H9 (cell line): ENCODE data around the gene NXF2B. TPM values are rescaled to one million over a fixed set of nuclear protein-coding genes. Genes with fewer than 3 reads are reported as not detected.

Source experiments
- DNase-seq: peaks from one replicate; pipeline ENCODE4 v3.0.0-alpha.2; 2017
- H2AFZ ChIP-seq: one replicate; pipeline ENCODE4 v1.6.1; 2013; ENCODE audit warnings: mild to moderate bottlenecking, low read length, control low read depth, moderate library complexity
- H2AK5ac ChIP-seq: 2 replicates; pipeline ENCODE4 v1.6.1; 2013; ENCODE audit warnings: low read length, control low read depth, mixed read lengths; ENCODE audit not compliant: insufficient read length
- H2BK120ac ChIP-seq: one replicate; pipeline ENCODE4 v1.6.1; 2013; ENCODE audit warnings: low read depth, mild to moderate bottlenecking, low read length, control low read depth, inconsistent platforms; ENCODE audit not compliant: poor library complexity, severe bottlenecking
- H2BK12ac ChIP-seq: 2 replicates; pipeline ENCODE4 v1.6.1; 2013; ENCODE audit warnings: low read length, control low read depth, mixed read lengths, low read depth; ENCODE audit not compliant: insufficient read length
- H2BK15ac ChIP-seq: 2 replicates; pipeline ENCODE4 v1.6.1; 2013; ENCODE audit warnings: low read depth, low read length, control low read depth
- H2BK20ac ChIP-seq: one replicate; pipeline ENCODE4 v1.6.1; 2013; ENCODE audit warnings: low read depth, mild to moderate bottlenecking, low read length, control low read depth, inconsistent platforms; ENCODE audit not compliant: poor library complexity, severe bottlenecking
- H2BK5ac ChIP-seq: 2 replicates; pipeline ENCODE4 v1.6.1; 2013; ENCODE audit warnings: low read length, control low read depth, mixed read lengths; ENCODE audit not compliant: insufficient read length
- H3K14ac ChIP-seq: 2 replicates; pipeline ENCODE4 v1.6.1; 2013; ENCODE audit warnings: low read length, control low read depth; ENCODE audit not compliant: insufficient read depth
- H3K18ac ChIP-seq: 2 replicates; pipeline ENCODE4 v1.6.1; 2013; ENCODE audit warnings: low read depth, mild to moderate bottlenecking, mixed read lengths, low read length, control low read depth; ENCODE audit not compliant: insufficient read length
- H3K23ac ChIP-seq: 2 replicates; pipeline ENCODE4 v1.6.1; 2013; ENCODE audit warnings: low read length, control low read depth, mixed read lengths, low read depth; ENCODE audit not compliant: insufficient read length
- H3K23me2 ChIP-seq: 2 replicates; pipeline ENCODE4 v1.6.1; 2013; ENCODE audit warnings: low read depth, mild to moderate bottlenecking, mixed read lengths, low read length, control low read depth; ENCODE audit not compliant: insufficient read length, poor library complexity, severe bottlenecking
- H3K27ac ChIP-seq: 2 replicates; pipeline ENCODE4 v1.5.1; 2013; ENCODE audit warnings: low read length, control low read depth, mixed read lengths, low read depth; ENCODE audit not compliant: insufficient read length
- H3K27me3 ChIP-seq: 2 replicates; pipeline ENCODE4 v1.6.1; 2013; ENCODE audit warnings: low read length, control low read depth, inconsistent platforms; ENCODE audit not compliant: insufficient read depth
- H3K4ac ChIP-seq: 2 replicates; pipeline ENCODE4 v1.6.1; 2013; ENCODE audit warnings: low read depth, mild to moderate bottlenecking, control low read depth, inconsistent platforms, low read length, moderate library complexity
- H3K4me1 ChIP-seq: 2 replicates; pipeline ENCODE4 v1.6.1; 2013; ENCODE audit warnings: low read length, control low read depth, inconsistent platforms; ENCODE audit not compliant: insufficient read depth
- H3K4me2 ChIP-seq: 2 replicates; pipeline ENCODE4 v1.6.1; 2013; ENCODE audit warnings: low read length, control low read depth, mixed read lengths; ENCODE audit not compliant: insufficient read length, insufficient read depth
- H3K56ac ChIP-seq: 2 replicates; pipeline ENCODE4 v1.6.1; 2013; ENCODE audit warnings: low read depth, mild to moderate bottlenecking, mixed read lengths, low read length, control low read depth; ENCODE audit not compliant: insufficient read length
- H3K79me1 ChIP-seq: 2 replicates; pipeline ENCODE4 v1.6.1; 2013; ENCODE audit warnings: low read depth, mild to moderate bottlenecking, moderate library complexity, low read length, control low read depth, inconsistent platforms; ENCODE audit not compliant: insufficient read depth, poor library complexity, severe bottlenecking
- H3K79me2 ChIP-seq: 2 replicates; pipeline ENCODE4 v1.6.1; 2013; ENCODE audit warnings: low read length, control low read depth, inconsistent platforms; ENCODE audit not compliant: insufficient read depth
- H3K9ac ChIP-seq: 2 replicates; pipeline ENCODE4 v1.6.1; 2013; ENCODE audit warnings: low read length, control low read depth, mixed read lengths; ENCODE audit not compliant: insufficient read length; ENCODE audit errors: extremely low read depth
- H3K9me3 ChIP-seq: one replicate; pipeline ENCODE4 v1.6.1; 2013; ENCODE audit warnings: low read depth, low read length, inconsistent platforms; ENCODE audit not compliant: control insufficient read depth
- H3T11ph ChIP-seq: one replicate; pipeline ENCODE4 v1.6.1; 2013; ENCODE audit warnings: mild to moderate bottlenecking, low read length, control low read depth, inconsistent platforms
- H4K20me1 ChIP-seq: one replicate; pipeline ENCODE4 v1.6.1; 2013; ENCODE audit not compliant: control insufficient read depth, insufficient read length, insufficient read depth
- H4K5ac ChIP-seq: 2 replicates; pipeline ENCODE4 v1.6.1; 2013; ENCODE audit warnings: low read depth, mild to moderate bottlenecking, mixed read lengths, low read length, control low read depth; ENCODE audit not compliant: insufficient read length
- H4K8ac ChIP-seq: replicated peaks from 2 replicates; pipeline ENCODE4 v1.6.1; 2013; ENCODE audit warnings: low read length, control low read depth, mixed read lengths, low read depth; ENCODE audit not compliant: insufficient read length
- H4K91ac ChIP-seq: 2 replicates; pipeline ENCODE4 v1.6.1; 2013; ENCODE audit warnings: low read depth, mild to moderate bottlenecking, moderate library complexity, mixed read lengths, low read length, control low read depth; ENCODE audit not compliant: insufficient read length
- H3K27ac Mint-ChIP-seq, 3 experiments: 2 replicates in 2 of 3; 3 replicates in 1 of 3; pipeline ENCODE4 v1.8.0; 2020 to 2021; ENCODE audit warnings: mixed read lengths in 3 of 3, mild to moderate bottlenecking in 1 of 3, moderate library complexity in 1 of 3
- H3K27me3 Mint-ChIP-seq: 2 replicates; pipeline ENCODE4 v1.8.0; 2021; ENCODE audit warnings: low read depth, mild to moderate bottlenecking, moderate library complexity, mixed read lengths
- H3K36me3 Mint-ChIP-seq, 3 experiments: 2 replicates in 2 of 3; 3 replicates in 1 of 3; pipeline ENCODE4 v1.8.0; 2020 to 2021; ENCODE audit warnings: low read depth in 3 of 3, mixed read lengths in 3 of 3; ENCODE audit not compliant: insufficient read depth in 1 of 3
- H3K4me1 Mint-ChIP-seq, 2 experiments: 2 replicates each; pipeline ENCODE4 v1.8.0; 2020; ENCODE audit warnings: mixed read lengths in 2 of 2
- H3K4me3 Mint-ChIP-seq, 2 experiments: 2 replicates in 1 of 2; 3 replicates in 1 of 2; pipeline ENCODE4 v1.8.0; 2020 to 2021; ENCODE audit warnings: mild to moderate bottlenecking in 2 of 2, mixed read lengths in 2 of 2, moderate library complexity in 1 of 2
- H3K9me3 Mint-ChIP-seq, 2 experiments: 2 replicates in 1 of 2; 3 replicates in 1 of 2; pipeline ENCODE4 v1.8.0; 2020; ENCODE audit warnings: mild to moderate bottlenecking in 2 of 2, mixed read lengths in 2 of 2, moderate library complexity in 1 of 2
- WGBS: extraction: QIAGEN DNeasy Blood & Tissue Kit; methylation state at CpG from one replicate; pipeline ENCODE4 v1.1.7; 2013; ENCODE audit warnings: missing lambda C conversion rate, low lambda C conversion rate, mixed read lengths; ENCODE audit not compliant: insufficient read length; ENCODE audit errors: extremely low coverage; 5-methylcytosine and 5-hydroxymethylcytosine counted together
- total RNA-seq: library from RNA; stranded (reverse); gene quantifications from 2 replicates; pipeline ENCODE4 v1.2.1, GENCODE V29; 2021
- TF ChIP-seq, protein P1 (sequence below): fragments of 200-600 bp; sonication (generic); conservative IDR thresholded peaks from 3 replicates; pipeline ENCODE4 v1.8.0; 2021; ENCODE audit warnings: antibody characterized with exemption, mild to moderate bottlenecking

Gene NXF2B
- total RNA-seq, 1 experiment from 2014 or later: not detected

DNA sequence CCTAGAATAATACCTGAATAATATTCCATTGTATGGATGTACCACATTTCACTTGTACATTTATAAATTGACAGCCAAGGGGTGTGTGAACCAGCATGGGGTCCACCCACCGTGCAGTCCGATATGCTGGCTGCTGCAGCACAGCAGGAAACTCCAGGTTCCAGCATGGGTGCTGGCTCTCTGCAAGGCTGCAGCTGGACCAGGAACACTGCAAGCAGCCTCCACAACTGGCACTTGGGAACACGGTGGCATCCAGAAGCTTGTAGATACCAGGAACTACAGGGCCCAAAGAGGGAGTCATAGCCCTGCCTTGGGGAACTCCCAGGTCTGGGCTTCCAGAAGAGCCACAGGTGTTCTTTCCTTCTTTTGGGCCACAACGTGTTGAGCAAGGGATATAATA, 101.6 kb downstream of the NXF2B start:
- Mint-ChIP-seq H3K9me3 (peaks cover 29 to 45% of the 10 kb centered on the region in 2 experiments), H3K36me3 (peaks cover 0 to 4% (median 3%) of the 10 kb centered on the region in 3 experiments; a peak in 3 of 7 replicates), H3K27ac (no peak overlapping the region), H3K4me1 (no peaks in the 10 kb centered on the region), H3K27me3 (no peaks in the 10 kb centered on the region; the same call in 1 of the 2 replicates), H3K4me3 (no peak overlapping the region)
- H2BK120ac ChIP-seq: no peak overlapping the region
- H2BK5ac ChIP-seq: no peak overlapping the region
- H3K27ac ChIP-seq: no peak overlapping the region
- H4K91ac ChIP-seq: no peak overlapping the region
- no CpG with 5 or more reads among the region's 4 CpGs for WGBS
- H2BK12ac ChIP-seq: no peak overlapping the region
- H3K9ac ChIP-seq: no peak overlapping the region
- no peak overlapping the region for H3K4me2 ChIP-seq
- H2AK5ac ChIP-seq: no peak overlapping the region
- no peak overlapping the region for H2BK15ac ChIP-seq
- H3K23me2 ChIP-seq: no peaks in the 10 kb centered on the region
- H3K56ac ChIP-seq: no peak overlapping the region
- no peak overlapping the region for H4K5ac ChIP-seq
- no peak overlapping the region for H3K14ac ChIP-seq
- no peaks in the 10 kb centered on the region for H3K27me3 ChIP-seq
- no peaks in the 10 kb centered on the region for H3K4me1 ChIP-seq
- no peak overlapping the region for H2BK20ac ChIP-seq
- no peak overlapping the region for H3K23ac ChIP-seq
- DNase-seq: no peak
- no peaks in the 10 kb centered on the region for H4K20me1 ChIP-seq
- H3K18ac ChIP-seq: no peak overlapping the region
- peaks cover 39% of the 10 kb centered on the region for H3K9me3 ChIP-seq
- no peaks in the 10 kb centered on the region for H3K79me2 ChIP-seq
- H3K79me1 ChIP-seq: no peaks in the 10 kb centered on the region
- H2AFZ ChIP-seq: no peak overlapping the region
- TF ChIP-seq, protein P1, sequence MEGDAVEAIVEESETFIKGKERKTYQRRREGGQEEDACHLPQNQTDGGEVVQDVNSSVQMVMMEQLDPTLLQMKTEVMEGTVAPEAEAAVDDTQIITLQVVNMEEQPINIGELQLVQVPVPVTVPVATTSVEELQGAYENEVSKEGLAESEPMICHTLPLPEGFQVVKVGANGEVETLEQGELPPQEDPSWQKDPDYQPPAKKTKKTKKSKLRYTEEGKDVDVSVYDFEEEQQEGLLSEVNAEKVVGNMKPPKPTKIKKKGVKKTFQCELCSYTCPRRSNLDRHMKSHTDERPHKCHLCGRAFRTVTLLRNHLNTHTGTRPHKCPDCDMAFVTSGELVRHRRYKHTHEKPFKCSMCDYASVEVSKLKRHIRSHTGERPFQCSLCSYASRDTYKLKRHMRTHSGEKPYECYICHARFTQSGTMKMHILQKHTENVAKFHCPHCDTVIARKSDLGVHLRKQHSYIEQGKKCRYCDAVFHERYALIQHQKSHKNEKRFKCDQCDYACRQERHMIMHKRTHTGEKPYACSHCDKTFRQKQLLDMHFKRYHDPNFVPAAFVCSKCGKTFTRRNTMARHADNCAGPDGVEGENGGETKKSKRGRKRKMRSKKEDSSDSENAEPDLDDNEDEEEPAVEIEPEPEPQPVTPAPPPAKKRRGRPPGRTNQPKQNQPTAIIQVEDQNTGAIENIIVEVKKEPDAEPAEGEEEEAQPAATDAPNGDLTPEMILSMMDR: no peak
- no peak overlapping the region for H4K8ac ChIP-seq
- H3K4ac ChIP-seq: no peak overlapping the region
- H3T11ph ChIP-seq: no peak overlapping the region

Other genes starting within 250 kb of the NXF2B start
- not detected in 2 replicates for gene TCP11X1, start 224.7 kb downstream of the NXF2B start, total RNA-seq
- not detected in 2 replicates for gene NXF2, start 192.8 kb downstream of the NXF2B start, total RNA-seq
- gene TCP11X2, start 31.8 kb upstream of the NXF2B start, total RNA-seq: 0.24 TPM in 1 of 2 replicates, not detected in the other
- 66.4 and 69.2 TPM in 2 replicates for gene TMSB15A, start 76.7 kb upstream of the NXF2B start, total RNA-seq
- gene ARMCX5, start 159.5 kb upstream of the NXF2B start, total RNA-seq: 14.6 and 17.7 TPM in 2 replicates
- gene GPRASP1, start 211.5 kb upstream of the NXF2B start, total RNA-seq: 2.4 and 3.2 TPM in 2 replicates